ENCODE results near the gene SPDYE6.

DNA sequence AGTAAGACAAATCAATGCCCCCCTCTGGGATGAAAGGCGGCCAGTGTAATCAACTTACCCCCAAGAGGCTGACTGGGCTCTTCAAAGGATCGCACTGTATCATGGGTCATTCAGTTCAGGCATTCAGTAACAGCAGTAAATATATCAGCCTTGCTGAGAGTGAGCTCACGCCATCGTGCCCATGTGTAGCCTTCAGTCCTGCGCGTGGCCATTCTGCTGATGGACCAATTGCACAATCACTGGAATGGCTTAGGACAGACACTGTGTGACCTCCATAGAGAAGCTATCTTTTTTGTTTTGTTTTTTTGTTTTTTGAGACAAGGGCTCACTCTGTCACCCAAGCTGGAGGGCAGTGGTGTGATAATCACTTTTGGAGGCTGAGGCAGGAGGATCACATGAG is 30.8 kb upstream of the SPDYE6 start:
- no peak for TF ChIP-seq POLR2A (IDR thresholded peaks at IDR 0.05)
- TF ChIP-seq, protein P1, sequence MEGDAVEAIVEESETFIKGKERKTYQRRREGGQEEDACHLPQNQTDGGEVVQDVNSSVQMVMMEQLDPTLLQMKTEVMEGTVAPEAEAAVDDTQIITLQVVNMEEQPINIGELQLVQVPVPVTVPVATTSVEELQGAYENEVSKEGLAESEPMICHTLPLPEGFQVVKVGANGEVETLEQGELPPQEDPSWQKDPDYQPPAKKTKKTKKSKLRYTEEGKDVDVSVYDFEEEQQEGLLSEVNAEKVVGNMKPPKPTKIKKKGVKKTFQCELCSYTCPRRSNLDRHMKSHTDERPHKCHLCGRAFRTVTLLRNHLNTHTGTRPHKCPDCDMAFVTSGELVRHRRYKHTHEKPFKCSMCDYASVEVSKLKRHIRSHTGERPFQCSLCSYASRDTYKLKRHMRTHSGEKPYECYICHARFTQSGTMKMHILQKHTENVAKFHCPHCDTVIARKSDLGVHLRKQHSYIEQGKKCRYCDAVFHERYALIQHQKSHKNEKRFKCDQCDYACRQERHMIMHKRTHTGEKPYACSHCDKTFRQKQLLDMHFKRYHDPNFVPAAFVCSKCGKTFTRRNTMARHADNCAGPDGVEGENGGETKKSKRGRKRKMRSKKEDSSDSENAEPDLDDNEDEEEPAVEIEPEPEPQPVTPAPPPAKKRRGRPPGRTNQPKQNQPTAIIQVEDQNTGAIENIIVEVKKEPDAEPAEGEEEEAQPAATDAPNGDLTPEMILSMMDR (IDR thresholded peaks at IDR 0.05): no peak

Data from vagina (tissue), 2 donors.